Peyer's patch (tissue), 4 donors: ENCODE results near the gene CPAMD8.

Source experiments
- POLR2A ChIP-seq, 2 donors: fragments of 450-650 bp; IDR thresholded peaks; one replicate each; pipeline ENCODE4 v1.5.1; 2017; ENCODE audit warnings: antibody characterized with exemption in 2 of 2, mild to moderate bottlenecking in 2 of 2, moderate library complexity in 2 of 2
- TF ChIP-seq, protein P1 (sequence below), 6 experiments: fragments of 450-650 bp in 4 of 6; fragments of 200-600 bp in 2 of 6; sonication (generic) in 1 of 6; IDR thresholded peaks; one replicate each; pipeline ENCODE4 v1.5.1; 2017 to 2019; ENCODE audit warnings: antibody characterized with exemption in 6 of 6, mild to moderate bottlenecking in 3 of 6, moderate library complexity in 1 of 6

- TF ChIP-seq, protein P1, sequence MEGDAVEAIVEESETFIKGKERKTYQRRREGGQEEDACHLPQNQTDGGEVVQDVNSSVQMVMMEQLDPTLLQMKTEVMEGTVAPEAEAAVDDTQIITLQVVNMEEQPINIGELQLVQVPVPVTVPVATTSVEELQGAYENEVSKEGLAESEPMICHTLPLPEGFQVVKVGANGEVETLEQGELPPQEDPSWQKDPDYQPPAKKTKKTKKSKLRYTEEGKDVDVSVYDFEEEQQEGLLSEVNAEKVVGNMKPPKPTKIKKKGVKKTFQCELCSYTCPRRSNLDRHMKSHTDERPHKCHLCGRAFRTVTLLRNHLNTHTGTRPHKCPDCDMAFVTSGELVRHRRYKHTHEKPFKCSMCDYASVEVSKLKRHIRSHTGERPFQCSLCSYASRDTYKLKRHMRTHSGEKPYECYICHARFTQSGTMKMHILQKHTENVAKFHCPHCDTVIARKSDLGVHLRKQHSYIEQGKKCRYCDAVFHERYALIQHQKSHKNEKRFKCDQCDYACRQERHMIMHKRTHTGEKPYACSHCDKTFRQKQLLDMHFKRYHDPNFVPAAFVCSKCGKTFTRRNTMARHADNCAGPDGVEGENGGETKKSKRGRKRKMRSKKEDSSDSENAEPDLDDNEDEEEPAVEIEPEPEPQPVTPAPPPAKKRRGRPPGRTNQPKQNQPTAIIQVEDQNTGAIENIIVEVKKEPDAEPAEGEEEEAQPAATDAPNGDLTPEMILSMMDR (IDR thresholded peaks at IDR 0.05): no peak
- no peak for TF ChIP-seq POLR2A (IDR thresholded peaks at IDR 0.05)
Measured at GRCh38 chr19:17041976-17042375, 15.4 kb upstream of the CPAMD8 start.
